PC-9 (cell line): Measurements from ENCODE around the gene SVEP1. TPM values are rescaled to one million over a fixed set of nuclear protein-coding genes. Genes with fewer than 3 reads are reported as not detected.

Experiments
- BruUV-seq: library from RNA; stranded (reverse); fragments of 400-500 nt; replicated peaks from 2 replicates; lab custom pipeline; 2021; lab: Mats Ljungman, UMichigan
- CTCF ChIA-PET: fragments of 300-600 bp; sonication (Branson Sonifier 250); formaldehyde crosslinking; loops from one replicate; lab custom pipeline; 2022; ENCODE audit warnings: antibody characterized with exemption; lab: Charles Lee
- POLR2A ChIA-PET: fragments of 300-600 bp; sonication (Branson Sonifier 250); formaldehyde crosslinking; loops from one replicate; lab custom pipeline; 2022; ENCODE audit warnings: antibody characterized with exemption; ENCODE audit not compliant: unreplicated experiment; lab: Charles Lee
- DNase-seq, 2 experiments: peaks; one replicate each; pipeline versions ENCODE4 v3.0.0 to v3.0.0-alpha.2; 2015 to 2022; ENCODE audit warnings: mixed read lengths in 1 of 2
- H2AFZ ChIP-seq: fragments of 200-600 bp; sonication (generic); 2 replicates; pipeline ENCODE4 v1.8.1; 2017; ENCODE audit warnings: antibody characterized with exemption
- H3F3A ChIP-seq: fragments of 200-600 bp; sonication (generic); 2 replicates; pipeline ENCODE4 v1.8.1; 2017; ENCODE audit warnings: antibody characterized with exemption, mild to moderate bottlenecking, low read depth; ENCODE audit not compliant: insufficient read depth
- H3K27ac ChIP-seq: fragments of 200-600 bp; sonication (generic); 2 replicates; pipeline ENCODE4 v1.6.1; 2016; ENCODE audit warnings: mixed run types
- H3K27me3 ChIP-seq: fragments of 200-600 bp; sonication (generic); 2 replicates; pipeline ENCODE4 v1.6.1; 2016; ENCODE audit warnings: low read depth, mixed run types; ENCODE audit not compliant: insufficient read depth
- H3K36me3 ChIP-seq: fragments of 200-600 bp; sonication (generic); 2 replicates; pipeline ENCODE4 v1.6.1; 2016; ENCODE audit warnings: low read depth, mixed run types
- H3K4me1 ChIP-seq: fragments of 200-600 bp; sonication (generic); replicated peaks from 2 replicates; pipeline ENCODE4 v1.6.1; 2016; ENCODE audit warnings: mixed run types; ENCODE audit not compliant: insufficient read depth
- H3K4me2 ChIP-seq: fragments of 200-600 bp; sonication (generic); 2 replicates; pipeline ENCODE4 v1.6.1; 2017; ENCODE audit warnings: mixed run types
- H3K4me3 ChIP-seq: fragments of 200-600 bp; sonication (generic); 2 replicates; pipeline ENCODE4 v1.6.1; 2016; ENCODE audit warnings: mixed run types
- H3K79me2 ChIP-seq: fragments of 200-600 bp; sonication (generic); 2 replicates; pipeline ENCODE4 v1.6.1; 2017; ENCODE audit warnings: low read depth, mixed run types
- H3K9me2 ChIP-seq: fragments of 200-600 bp; sonication (generic); 2 replicates; pipeline ENCODE4 v1.8.1; 2017; ENCODE audit warnings: mild to moderate bottlenecking; ENCODE audit not compliant: insufficient read depth
- H3K9me3 ChIP-seq: fragments of 200-600 bp; sonication (generic); 2 replicates; pipeline ENCODE4 v1.8.1; 2016; ENCODE audit warnings: low read depth; ENCODE audit not compliant: insufficient read depth
- H4K20me1 ChIP-seq: fragments of 200-600 bp; sonication (generic); 2 replicates; pipeline ENCODE4 v1.8.1; 2017; ENCODE audit not compliant: insufficient read depth
- CTCF ChIP-seq: fragments of 200-600 bp; sonication (generic); conservative IDR thresholded peaks from 2 replicates; pipeline ENCODE4 v1.6.1; 2017; ENCODE audit warnings: mixed run types, antibody characterized with exemption, mild to moderate bottlenecking, moderate library complexity
- EZH2 ChIP-seq: fragments of 200-600 bp; sonication (generic); IDR thresholded peaks from 2 replicates; pipeline ENCODE4 v1.8.0; 2017; ENCODE audit warnings: antibody characterized with exemption, low read depth
- intact Hi-C: fragments of 100-400 bp; cut with micrococcal nuclease; formaldehyde crosslinking; loops from one replicate; pipeline ENCODE4 v1.10.0; 2022; ENCODE audit not compliant: unreplicated experiment
- total RNA-seq: library from RNA; stranded (reverse); gene quantifications from 2 replicates; pipeline ENCODE4 v1.2.3, GENCODE V29; 2021

Gene SVEP1
- total RNA-seq, 1 experiment from 2014 or later, result 3.3 TPM

- BruUV-seq, result no TSS peak
- POLR2A ChIA-PET, result no interaction called here
Measured at GRCh38 chr9:110499608-110500007, 79.9 kb downstream of the SVEP1 start.

GRCh38 chr9:110487196-110487595, 92.3 kb downstream of the SVEP1 start:
- Histone ChIP-seq H3K79me2 (no peaks in the 10 kb centered on the region), H3K9me3 (no peaks in the 10 kb centered on the region), H3K4me2 (no peak overlapping the region), H3K4me3 (no peak overlapping the region), H3K36me3 (no peaks in the 10 kb centered on the region), H3K9me2 (no peaks in the 10 kb centered on the region), H3K27me3 (no peaks in the 10 kb centered on the region), H4K20me1 (no peaks in the 10 kb centered on the region), H3K27ac (no peak overlapping the region), H2AFZ (no peak overlapping the region), H3K4me1 (no peaks in the 10 kb centered on the region), H3F3A (no peaks in the 10 kb centered on the region)
- TF ChIP-seq CTCF (no peak), EZH2 (no peak)
- BruUV-seq, result no TSS peak
- DNase-seq, result no peak
- POLR2A ChIA-PET, result no interaction called here
- intact Hi-C loops, result no loop called here
- CTCF ChIA-PET, result no interaction called here

More at GRCh38 chr9:110499608-110500007, 79.9 kb downstream of the SVEP1 start:
- no peak overlapping the region for H3K4me3 ChIP-seq
- TF ChIP-seq CTCF, result no peak
- intact Hi-C loops, result no loop called here
- H3K9me2 ChIP-seq, result no peaks in the 10 kb centered on the region
- no peak for DNase-seq
- CTCF ChIA-PET, result no interaction called here
- no peak overlapping the region for H2AFZ ChIP-seq
- no peaks in the 10 kb centered on the region for H3K79me2 ChIP-seq
- H3K27me3 ChIP-seq, result no peaks in the 10 kb centered on the region
- peaks cover 18% of the 10 kb centered on the region for H3K36me3 ChIP-seq
- no peak overlapping the region for H3K27ac ChIP-seq
- no peaks in the 10 kb centered on the region for H3F3A ChIP-seq
- no peaks in the 10 kb centered on the region for H3K4me1 ChIP-seq
- H3K9me3 ChIP-seq, result no peaks in the 10 kb centered on the region
- 0 out of 2 replicates have a peak, but pooled peaks cover 3% of the 10 kb centered on the region for H4K20me1 ChIP-seq
- no peak overlapping the region for H3K4me2 ChIP-seq

GRCh38 chr9:110486218-110486617, 93.3 kb downstream of the SVEP1 start:
- Histone ChIP-seq H3F3A (no peaks in the 10 kb centered on the region), H4K20me1 (no peaks in the 10 kb centered on the region), H3K4me1 (no peaks in the 10 kb centered on the region), H3K4me2 (no peak overlapping the region), H3K9me3 (no peaks in the 10 kb centered on the region), H3K27ac (no peak overlapping the region), H2AFZ (no peak overlapping the region), H3K4me3 (no peak overlapping the region), H3K36me3 (no peaks in the 10 kb centered on the region), H3K27me3 (no peaks in the 10 kb centered on the region), H3K9me2 (no peaks in the 10 kb centered on the region), H3K79me2 (no peaks in the 10 kb centered on the region)
- DNase-seq, result no peak
- intact Hi-C loops, result no loop called here
- POLR2A ChIA-PET, result no interaction called here
- no TSS peak for BruUV-seq
- no peak for TF ChIP-seq EZH2
- no peak for TF ChIP-seq CTCF
- CTCF ChIA-PET, result no interaction called here
